Measurements from ENCODE around the gene GALNT12. TPM values are rescaled to one million over a fixed set of nuclear protein-coding genes. Genes with fewer than 3 reads are reported as not detected.

Gene GALNT12
- total RNA-seq, 1 donor from 2014 or later: 28.6 TPM

GRCh38 chr9:98879094-98879962 lies 71.9 kb downstream of the GALNT12 start:
- no peak for DNase-seq (ENCODE audit: low spot score)

- no peak for DNase-seq (ENCODE audit: low spot score)
These were observed 72.5 kb downstream of the GALNT12 start for GRCh38 chr9:98879963-98880310.

GRCh38 chr9:98880311-98881015 lies 73.0 kb downstream of the GALNT12 start:
- no peak for DNase-seq (ENCODE audit: low spot score)

- no peak for DNase-seq (ENCODE audit: low spot score)
These were observed 73.9 kb downstream of the GALNT12 start for GRCh38 chr9:98881356-98881755.

GRCh38 chr9:98881836-98882568 lies 74.5 kb downstream of the GALNT12 start:
- no peak for DNase-seq (ENCODE audit: low spot score)

GRCh38 chr9:98882569-98882923 lies 75.1 kb downstream of the GALNT12 start:
- DNase-seq (ENCODE audit: low spot score): no peak

GRCh38 chr9:98883276-98883675 lies 75.8 kb downstream of the GALNT12 start:
- no peak for DNase-seq (ENCODE audit: low spot score)

- no peak for DNase-seq (ENCODE audit: low spot score)
These were observed 77.4 kb downstream of the GALNT12 start for GRCh38 chr9:98884849-98885248.

GRCh38 chr9:98885575-98886295 lies 78.3 kb downstream of the GALNT12 start:
- no peak for DNase-seq (ENCODE audit: low spot score)

GRCh38 chr9:98886691-98887229 lies 79.3 kb downstream of the GALNT12 start:
- no peak for DNase-seq (ENCODE audit: low spot score)

GRCh38 chr9:98887918-98888510 lies 80.5 kb downstream of the GALNT12 start:
- DNase-seq (ENCODE audit: low spot score): no peak

- no peak for DNase-seq (ENCODE audit: low spot score)
These were observed 81.4 kb downstream of the GALNT12 start for GRCh38 chr9:98888801-98889421.

GRCh38 chr9:98890256-98890655 lies 82.8 kb downstream of the GALNT12 start:
- DNase-seq (ENCODE audit: low spot score): no peak

- no peak for DNase-seq (ENCODE audit: low spot score)
These were observed 84.8 kb downstream of the GALNT12 start for GRCh38 chr9:98892288-98892687.

GRCh38 chr9:98892690-98893089 lies 85.2 kb downstream of the GALNT12 start:
- DNase-seq (ENCODE audit: low spot score): no peak

GRCh38 chr9:98894171-98894570 lies 86.7 kb downstream of the GALNT12 start:
- no peak for DNase-seq (ENCODE audit: low spot score)

- DNase-seq (ENCODE audit: low spot score): no peak
These were observed 87.3 kb downstream of the GALNT12 start for GRCh38 chr9:98894761-98895160.

- DNase-seq (ENCODE audit: low spot score): no peak
These were observed 89.2 kb downstream of the GALNT12 start for GRCh38 chr9:98896632-98897031.

GRCh38 chr9:98897745-98898144 lies 90.3 kb downstream of the GALNT12 start:
- no peak for DNase-seq (ENCODE audit: low spot score)

GRCh38 chr9:98899408-98900056 lies 92.1 kb downstream of the GALNT12 start:
- no peak for DNase-seq (ENCODE audit: low spot score)

Measured in mucosa of gallbladder (tissue), 1 donor.